GM12892 (cell line): Measurements from ENCODE around the gene POLR3H.

ENCODE experiments used
- DNase-seq: peaks from one replicate; pipeline ENCODE4 v3.0.0; 2011; ENCODE audit not compliant: insufficient read length
- FAIRE-seq: peaks from 2 replicates; lab custom pipeline; 2011; peaks lifted over from hg19 to GRCh38; lab: Jason Lieb, UNC
- POLR2A ChIP-seq: IDR thresholded peaks from 2 replicates; pipeline ENCODE4 v1.6.1; 2011; ENCODE audit warnings: low read depth, low read length, control low read depth
- POLR2AphosphoS5 ChIP-seq: IDR thresholded peaks from 2 replicates; pipeline ENCODE4 v1.6.1; 2011; ENCODE audit warnings: low read depth, low read length, control low read depth
- TAF1 ChIP-seq: IDR thresholded peaks from 2 replicates; pipeline ENCODE4 v1.6.1; 2011; ENCODE audit warnings: low read depth, mild to moderate bottlenecking, control low read depth, low read length, borderline replicate concordance

The POLR3H gene

DNA sequence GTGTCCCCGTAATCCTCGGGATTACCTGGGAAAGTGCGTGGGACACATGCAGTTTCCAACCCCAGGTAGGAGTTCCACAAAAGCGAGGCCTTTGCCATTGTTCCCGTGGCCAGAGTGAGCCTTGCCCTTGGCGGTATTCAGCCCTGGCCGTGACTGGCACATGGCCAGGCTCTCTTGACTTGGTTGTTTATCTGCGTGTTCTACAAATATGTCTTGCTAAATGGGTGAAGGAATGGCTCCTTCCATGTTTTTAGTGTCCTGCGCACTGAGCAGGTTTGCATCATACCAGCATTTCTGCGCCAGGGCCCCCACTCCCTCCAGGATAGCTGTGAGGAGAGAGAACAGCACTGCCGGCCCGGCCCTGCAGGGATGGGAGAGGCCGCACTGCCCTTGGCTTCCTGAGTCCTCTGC is 20.0 kb downstream of the POLR3H start:
- FAIRE-seq (no peak), DNase-seq (no peak)
- no peak for TF ChIP-seq POLR2AphosphoS5
- TF ChIP-seq POLR2A = no peak
- no peak for TF ChIP-seq TAF1

DNA sequence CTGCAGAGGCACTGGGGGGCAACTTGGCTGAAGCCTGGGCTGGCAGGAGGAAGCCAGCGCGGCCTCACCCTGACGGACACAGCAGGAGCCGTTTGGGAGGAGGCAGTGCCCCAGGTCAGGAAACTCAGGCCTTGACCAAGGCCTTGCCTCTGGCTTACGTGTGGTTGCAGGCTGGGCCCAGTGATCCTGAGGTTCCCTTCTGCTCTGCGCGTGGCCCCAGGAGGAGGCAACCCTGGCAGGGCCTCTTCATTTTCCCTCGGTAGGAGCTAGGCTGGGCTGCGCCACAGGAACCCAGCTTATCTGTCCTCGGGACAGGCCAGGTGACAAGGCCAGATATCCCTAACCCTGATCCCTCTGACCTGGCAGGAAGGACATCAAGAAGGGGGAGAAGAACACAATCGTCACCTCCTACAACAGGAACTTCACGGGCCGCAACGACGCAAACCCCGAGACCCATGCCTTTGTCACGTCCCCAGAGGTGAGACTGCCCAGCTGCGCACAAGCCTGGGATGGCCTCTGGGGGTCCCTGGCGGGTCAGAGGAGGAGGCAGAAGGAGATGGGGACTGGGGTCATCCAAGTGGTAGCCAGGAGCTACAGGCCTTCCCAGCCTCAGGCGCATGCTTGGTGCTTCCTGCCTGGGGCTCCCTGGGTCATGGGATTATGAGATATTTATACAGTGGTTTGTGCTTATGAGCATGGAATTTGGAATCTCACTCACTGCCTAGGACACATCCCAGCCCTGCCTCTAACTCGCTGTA is 20.6 kb downstream of the POLR3H start:
- no peak for FAIRE-seq
- 0 out of 2 replicates have a peak, but pooled peaks have one; percentile 20 for TF ChIP-seq POLR2AphosphoS5
- no peak for TF ChIP-seq TAF1
- TF ChIP-seq POLR2A = peak; percentile 21; the same call in 1 of the 2 replicates
- DNase-seq = no peak

DNA sequence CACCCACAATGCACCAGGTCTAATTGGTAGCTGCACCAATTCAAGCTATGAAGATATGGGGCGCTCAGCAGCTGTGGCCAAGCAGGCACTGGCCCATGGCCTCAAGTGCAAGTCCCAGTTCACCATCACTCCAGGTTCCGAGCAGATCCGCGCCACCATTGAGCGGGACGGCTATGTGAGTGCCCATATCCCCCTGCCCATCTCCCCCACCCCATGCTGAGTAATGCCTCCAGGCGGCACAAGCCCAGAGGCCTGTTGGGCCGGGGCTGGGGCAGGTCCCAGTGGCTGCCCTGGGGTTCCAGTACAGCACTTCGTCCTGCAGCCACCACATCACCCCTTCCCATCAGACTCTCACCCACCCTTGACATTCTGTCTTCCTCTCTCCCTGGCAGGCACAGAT is 21.5 kb downstream of the POLR3H start:
- no peak for TF ChIP-seq TAF1
- no peak for TF ChIP-seq POLR2AphosphoS5
- peak; percentile 22; the same call in 1 of the 2 replicates for TF ChIP-seq POLR2A
- FAIRE-seq = no peak
- DNase-seq = no peak

DNA sequence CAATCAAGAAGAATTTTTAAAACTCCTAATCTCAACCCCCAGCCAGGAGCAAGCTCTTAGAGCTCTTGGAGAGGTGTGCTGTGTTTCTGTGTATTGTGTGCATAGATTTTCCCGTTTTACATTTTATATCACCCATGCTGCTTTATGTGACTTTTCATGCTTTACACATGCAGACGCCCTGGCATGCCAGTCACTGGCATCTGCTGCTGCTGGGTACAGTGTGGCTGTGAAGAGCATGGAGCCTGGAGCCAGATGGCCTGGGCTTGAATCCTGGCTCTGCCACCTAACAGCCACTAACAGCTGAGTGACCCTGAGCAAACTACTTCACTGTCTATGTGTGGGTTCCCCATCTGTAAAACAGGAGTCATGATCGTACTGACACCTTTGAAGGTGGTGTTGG is 23.1 kb downstream of the POLR3H start:
- FAIRE-seq (no peak), DNase-seq (no peak)
- TF ChIP-seq POLR2A = no peak
- TF ChIP-seq TAF1 = no peak
- TF ChIP-seq POLR2AphosphoS5 = no peak

DNA sequence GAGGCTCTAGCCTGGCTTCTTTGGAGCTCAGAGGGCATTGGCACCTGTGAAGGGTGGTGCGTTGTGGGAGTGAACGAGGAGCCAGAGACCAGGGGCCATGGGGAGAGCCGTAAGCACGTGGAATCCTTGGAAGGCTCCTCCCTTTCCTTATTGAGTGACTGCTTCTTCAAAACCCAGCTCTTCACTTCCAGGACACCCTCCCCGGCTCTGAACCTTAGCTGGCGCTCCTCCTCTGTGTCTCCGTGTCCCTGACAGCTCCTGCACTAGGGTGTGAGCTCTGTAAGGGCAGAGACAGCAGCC is 26.3 kb downstream of the POLR3H start:
- no peak for FAIRE-seq
- no peak for TF ChIP-seq POLR2AphosphoS5
- no peak for TF ChIP-seq TAF1
- no peak for TF ChIP-seq POLR2A
- no peak for DNase-seq

DNA sequence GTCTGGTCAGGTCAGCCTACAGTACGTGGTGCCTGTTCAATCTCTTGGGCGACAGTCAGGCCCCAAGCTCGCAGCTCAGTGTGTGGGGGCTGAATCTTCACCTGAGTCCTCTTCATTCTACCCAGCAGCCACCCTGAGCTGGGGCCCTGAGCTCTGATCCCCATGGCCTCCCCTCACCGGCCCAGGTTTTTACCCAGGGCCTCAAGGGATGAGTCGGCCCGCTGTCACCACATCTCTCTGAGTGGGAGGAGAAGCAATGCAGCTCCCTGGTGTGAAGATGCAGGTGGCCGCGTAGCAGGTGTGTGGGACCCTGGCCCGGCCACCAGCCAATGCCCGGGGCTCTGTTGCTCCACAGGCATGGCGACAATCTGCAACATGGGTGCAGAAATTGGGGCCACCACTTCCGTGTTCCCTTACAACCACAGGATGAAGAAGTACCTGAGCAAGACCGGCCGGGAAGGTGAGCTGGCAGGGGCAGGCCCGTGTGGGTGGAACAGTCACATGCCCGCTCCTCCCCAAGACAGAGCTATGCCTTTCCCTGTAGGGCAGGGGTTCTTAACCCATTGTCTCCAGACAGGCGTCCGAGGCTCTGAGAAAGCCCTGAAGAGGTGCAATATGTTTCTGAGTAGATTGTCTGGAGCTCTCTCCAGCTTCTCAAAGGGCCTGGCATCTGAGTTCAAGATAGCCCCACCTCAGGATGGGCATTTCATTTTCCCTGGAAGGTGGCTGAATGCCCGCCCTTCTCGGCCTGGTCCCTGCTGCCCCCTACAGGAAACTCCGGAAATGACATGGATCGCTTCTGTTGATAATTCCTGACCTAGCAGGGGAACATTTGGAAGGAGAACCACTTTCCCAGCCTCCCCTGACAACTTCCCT is 26.9 kb downstream of the POLR3H start:
- no peak for TF ChIP-seq POLR2A
- TF ChIP-seq TAF1 = no peak
- TF ChIP-seq POLR2AphosphoS5 = no peak
- FAIRE-seq = peak; percentile 64
- DNase-seq = no peak

DNA sequence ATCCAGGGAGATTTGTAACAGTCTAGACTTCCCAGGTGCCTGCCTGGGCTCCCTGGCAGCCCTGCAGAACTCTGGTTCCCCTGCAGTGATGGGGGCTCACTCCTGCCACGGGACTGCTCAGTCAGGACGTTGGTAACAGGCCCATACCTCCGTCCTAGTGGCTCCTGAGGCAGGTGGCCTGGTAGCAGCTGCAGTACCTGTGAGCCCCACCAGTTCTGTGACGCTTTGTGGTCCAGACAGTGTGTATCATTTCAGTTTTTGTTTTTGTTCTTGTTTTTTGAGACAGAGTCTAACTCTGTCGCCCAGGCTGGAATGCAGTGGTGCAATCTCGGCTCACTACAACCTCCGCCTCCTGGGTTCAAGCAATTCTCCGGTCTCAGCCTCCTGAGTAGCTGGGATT is 27.8 kb downstream of the POLR3H start:
- DNase-seq = no peak
- FAIRE-seq = no peak
- TF ChIP-seq TAF1 (no peak), POLR2AphosphoS5 (no peak), POLR2A (no peak)

DNA sequence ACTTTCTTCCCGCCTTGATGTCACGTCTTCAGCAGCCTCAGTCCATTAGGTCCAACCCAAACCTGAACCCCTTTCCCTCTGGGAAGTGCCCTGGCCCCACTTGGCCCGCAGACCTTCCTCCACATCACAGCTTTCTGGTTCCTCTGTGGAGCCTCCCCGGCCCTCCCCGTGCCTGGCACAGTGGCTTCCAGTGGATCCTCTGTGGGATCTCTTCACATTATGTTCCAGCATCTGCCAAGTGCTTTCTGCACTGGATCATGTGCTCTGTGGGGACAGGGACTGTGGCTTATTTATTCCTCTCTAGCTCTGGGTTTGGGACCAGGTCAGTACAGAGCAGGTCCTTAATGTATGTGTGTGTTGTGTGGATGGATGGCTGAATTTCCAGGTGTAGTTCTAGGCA is 30.9 kb downstream of the POLR3H start:
- FAIRE-seq (no peak), DNase-seq (no peak)

DNA sequence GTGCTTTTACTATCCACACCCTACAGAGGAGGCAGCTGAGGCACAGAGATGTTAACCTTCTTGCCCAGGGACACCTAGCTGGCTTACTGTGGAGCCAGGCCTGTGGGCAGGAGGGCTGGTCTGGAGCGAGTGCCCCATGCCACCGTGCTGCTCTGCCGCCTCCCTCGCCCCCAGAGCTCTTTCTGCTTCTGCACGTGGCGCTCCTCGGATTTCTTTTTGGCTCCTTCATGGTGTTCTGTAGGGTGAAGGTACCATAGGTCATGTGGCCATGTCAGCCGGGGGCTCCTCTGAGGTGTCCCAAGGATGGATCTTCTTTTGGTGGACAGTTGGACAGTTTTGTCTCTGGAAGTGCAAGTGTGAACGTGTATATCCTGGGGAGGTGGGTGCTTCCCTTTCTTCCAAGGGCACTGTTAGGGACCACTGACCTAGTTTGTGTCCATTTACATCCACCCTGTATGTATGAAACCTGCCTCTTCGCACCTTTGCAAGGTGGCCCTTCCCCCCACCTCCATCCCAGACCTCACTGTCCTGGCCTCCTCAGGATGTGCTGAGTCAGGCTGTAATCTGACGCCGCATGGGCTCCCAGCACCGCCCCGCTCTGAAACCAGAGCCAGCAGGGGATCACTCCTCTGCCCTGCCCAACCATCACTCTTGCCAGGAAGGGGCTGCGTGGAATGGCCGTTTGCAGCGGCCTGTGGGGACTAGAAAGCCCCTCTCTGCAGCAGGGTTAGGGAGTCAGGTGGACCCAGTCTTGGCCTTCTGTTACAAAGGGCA is 31.7 kb downstream of the POLR3H start:
- no peak for TF ChIP-seq POLR2A
- no peak for TF ChIP-seq TAF1
- no peak for TF ChIP-seq POLR2AphosphoS5
- DNase-seq (no peak), FAIRE-seq (no peak)

More for the DNA sequence above, 30.9 kb downstream of the POLR3H start:
- no peak for TF ChIP-seq TAF1
- TF ChIP-seq POLR2AphosphoS5 = no peak
- no peak for TF ChIP-seq POLR2A

DNA sequence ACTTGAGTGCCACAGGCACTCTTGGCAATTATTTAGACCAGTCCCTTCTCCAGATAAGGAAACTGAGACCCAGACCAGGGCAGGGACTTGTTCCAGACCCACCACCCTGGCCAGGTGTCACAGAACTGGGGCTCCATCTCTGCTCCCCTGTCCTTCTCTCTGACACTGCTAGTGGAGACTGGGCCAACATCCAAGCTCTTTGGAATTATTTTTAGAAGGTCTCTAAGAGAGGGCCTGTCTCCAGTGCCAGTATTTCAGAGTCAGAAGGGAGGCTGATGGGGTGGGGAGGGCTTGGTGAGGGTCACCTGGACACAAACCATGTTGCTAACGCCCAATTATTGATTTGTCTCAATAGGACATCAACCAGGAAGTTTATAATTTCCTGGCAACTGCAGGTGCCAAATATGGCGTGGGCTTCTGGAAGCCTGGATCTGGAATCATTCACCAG is 32.7 kb downstream of the POLR3H start:
- FAIRE-seq = no peak
- no peak for TF ChIP-seq POLR2A
- no peak for TF ChIP-seq POLR2AphosphoS5
- no peak for TF ChIP-seq TAF1

DNA sequence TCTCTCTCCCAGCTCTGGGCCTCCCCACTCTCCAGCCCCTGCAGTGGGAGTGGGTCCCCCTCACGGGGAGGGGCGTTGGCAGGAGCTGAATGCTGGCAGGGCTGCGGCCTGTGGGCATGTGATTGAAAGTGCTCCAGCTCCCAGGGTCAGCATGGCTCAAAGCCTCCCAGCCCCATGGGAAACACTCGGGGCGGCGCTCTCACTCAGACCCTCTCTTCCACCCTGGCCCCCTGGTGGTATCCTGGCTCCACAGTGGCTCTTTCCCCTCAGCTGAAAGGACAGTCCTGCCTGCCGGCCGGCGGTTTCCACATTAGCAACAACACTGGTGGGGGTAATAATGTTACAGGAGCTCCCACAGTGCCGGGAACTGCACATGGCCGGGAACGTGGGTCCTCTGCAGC is 35.5 kb downstream of the POLR3H start:
- no peak for TF ChIP-seq POLR2A
- TF ChIP-seq POLR2AphosphoS5 = no peak
- DNase-seq = no peak
- FAIRE-seq = no peak

More for the DNA sequence above, 32.7 kb downstream of the POLR3H start:
- no peak for DNase-seq
